Measurements from ENCODE around the gene TBC1D7.

- TF ChIP-seq CTCF (conservative IDR thresholded peaks at IDR 0.05 in 1 of 2, IDR thresholded peaks at IDR 0.05 in 1 of 2; ENCODE audit: extremely low read depth in 1 of 2, insufficient read depth in 1 of 2, low read depth in 1 of 2, low read length in 2 of 2), result no peak
- no peak for TF ChIP-seq EZH2 (IDR thresholded peaks at IDR 0.05; ENCODE audit: borderline replicate concordance, low read length)
Measured at GRCh38 chr6:13284646-13285045, 43.7 kb downstream of the TBC1D7 start.
